Measurements from ENCODE around the gene GPSM1. TPM values are rescaled to one million over a fixed set of nuclear protein-coding genes. Genes with fewer than 3 reads are reported as not detected.

The GPSM1 gene
- total RNA-seq, 4 donors from 2014 or later = 0.98 to 1.7 (median 1.2) TPM; not detected in 1

DNA sequence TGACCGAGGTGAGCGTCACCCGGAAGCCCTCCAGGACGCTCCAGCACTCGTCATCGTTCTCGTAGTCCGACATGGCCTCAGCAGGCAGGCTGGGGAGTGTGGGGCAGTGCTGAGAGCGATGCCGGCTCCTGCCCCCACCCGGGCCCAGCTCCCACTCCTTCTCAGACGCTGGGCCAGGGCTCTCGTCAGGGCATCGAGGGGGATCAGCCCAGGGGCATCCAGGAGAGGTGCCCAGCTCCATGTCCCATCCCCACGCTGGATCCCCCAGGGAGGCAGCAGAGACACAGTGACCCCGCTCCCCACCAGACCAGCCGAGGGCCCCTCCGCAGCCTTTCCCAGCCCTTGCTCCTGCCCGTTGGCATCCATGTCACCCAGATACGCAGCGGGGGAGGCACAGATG lies 44.7 kb downstream of the GPSM1 start:
- DNase-seq = no peak
- Histone ChIP-seq H3K4me1 (no peaks in the 10 kb centered on the region), H3K27ac (no peak overlapping the region), H3K27me3 (peaks cover 0 to 5% (median 0%) of the 10 kb centered on the region in 3 donors), H3K36me3 (no peaks in the 10 kb centered on the region), H3K9me3 (no peaks in the 10 kb centered on the region), H3K4me3 (no peak overlapping the region)
- TF ChIP-seq POLR2A (IDR thresholded peaks at IDR 0.05) = no peak
- TF ChIP-seq, protein P1, sequence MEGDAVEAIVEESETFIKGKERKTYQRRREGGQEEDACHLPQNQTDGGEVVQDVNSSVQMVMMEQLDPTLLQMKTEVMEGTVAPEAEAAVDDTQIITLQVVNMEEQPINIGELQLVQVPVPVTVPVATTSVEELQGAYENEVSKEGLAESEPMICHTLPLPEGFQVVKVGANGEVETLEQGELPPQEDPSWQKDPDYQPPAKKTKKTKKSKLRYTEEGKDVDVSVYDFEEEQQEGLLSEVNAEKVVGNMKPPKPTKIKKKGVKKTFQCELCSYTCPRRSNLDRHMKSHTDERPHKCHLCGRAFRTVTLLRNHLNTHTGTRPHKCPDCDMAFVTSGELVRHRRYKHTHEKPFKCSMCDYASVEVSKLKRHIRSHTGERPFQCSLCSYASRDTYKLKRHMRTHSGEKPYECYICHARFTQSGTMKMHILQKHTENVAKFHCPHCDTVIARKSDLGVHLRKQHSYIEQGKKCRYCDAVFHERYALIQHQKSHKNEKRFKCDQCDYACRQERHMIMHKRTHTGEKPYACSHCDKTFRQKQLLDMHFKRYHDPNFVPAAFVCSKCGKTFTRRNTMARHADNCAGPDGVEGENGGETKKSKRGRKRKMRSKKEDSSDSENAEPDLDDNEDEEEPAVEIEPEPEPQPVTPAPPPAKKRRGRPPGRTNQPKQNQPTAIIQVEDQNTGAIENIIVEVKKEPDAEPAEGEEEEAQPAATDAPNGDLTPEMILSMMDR (IDR thresholded peaks at IDR 0.05 in 4 of 5, conservative IDR thresholded peaks at IDR 0.05 in 1 of 5) = no peak
- ATAC-seq = no peak
- intact Hi-C loops (cut with DNase I; ENCODE audit: low total_unique reads) (no loop called here), in situ Hi-C loops (cut with MboI; ENCODE audit: low sequenced_read_pairs in 4 of 4) (no loop called here)

DNA sequence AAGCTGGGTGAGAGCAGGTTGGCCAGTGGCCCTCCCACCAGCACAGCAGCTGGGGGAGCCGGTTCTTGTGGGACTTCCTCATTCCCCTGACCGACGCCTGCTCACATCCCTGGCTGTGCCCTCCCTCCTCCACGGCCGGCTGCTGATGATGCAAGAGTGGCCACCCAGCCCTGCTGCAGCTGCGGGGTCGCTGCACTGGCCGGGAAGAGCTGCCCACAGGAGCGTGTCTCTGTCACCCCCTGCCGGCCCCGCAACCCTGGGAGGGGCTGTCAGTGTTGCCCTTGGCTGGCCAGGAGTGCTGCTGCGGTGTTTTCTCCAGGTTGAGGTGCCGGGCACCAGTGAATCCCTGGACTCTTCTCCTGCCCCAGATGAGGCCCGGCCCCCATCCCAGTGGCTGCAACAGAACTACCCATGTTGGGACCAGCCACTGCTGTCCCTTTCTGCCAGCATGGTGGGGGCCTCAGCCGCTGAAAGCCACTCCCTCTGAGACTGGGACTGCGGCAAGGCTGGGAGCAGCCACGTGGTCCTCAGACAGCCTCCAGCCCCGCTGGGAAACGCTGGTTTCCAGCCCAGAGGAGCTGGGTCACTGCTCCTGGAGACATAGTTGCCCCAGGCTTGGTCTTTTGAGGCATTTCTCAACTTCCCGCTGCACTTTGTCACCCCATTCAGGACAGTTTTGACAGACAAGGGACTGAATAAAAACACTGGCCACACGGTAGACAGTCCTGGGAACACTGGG lies 45.4 kb downstream of the GPSM1 start:
- intact Hi-C loops (cut with DNase I; ENCODE audit: low total_unique reads) = no loop called here
- TF ChIP-seq, protein P1 (IDR thresholded peaks at IDR 0.05 in 4 of 5, conservative IDR thresholded peaks at IDR 0.05 in 1 of 5) = no peak
- TF ChIP-seq POLR2A (IDR thresholded peaks at IDR 0.05) = no peak
- Histone ChIP-seq H3K9me3 (no peaks in the 10 kb centered on the region), H3K4me1 (no peaks in the 10 kb centered on the region), H3K27ac (no peak overlapping the region), H3K36me3 (no peaks in the 10 kb centered on the region), H3K27me3 (peaks cover 0 to 5% (median 0%) of the 10 kb centered on the region in 3 donors), H3K4me3 (peak overlapping the region in 2 of 4 donors; percentile 17 to 26)
- peak in 1 of 2 donors; percentile 34 for ATAC-seq
- in situ Hi-C loops (cut with MboI; ENCODE audit: low sequenced_read_pairs in 4 of 4) = no loop called here
- DNase-seq = peak; percentile 31 to 42

- Histone ChIP-seq H3K4me1 (no peaks in the 10 kb centered on the region), H3K27ac (no peak within 1 kb of the TSS), H3K9me3 (no peaks in the 10 kb centered on the region), H3K27me3 (peaks cover 0 to 5% (median 0%) of the 10 kb centered on the region in 3 donors), H3K4me3 (peak within 1 kb of the TSS in 2 of 4 donors; percentile 17 to 26), H3K36me3 (no peaks in the 10 kb centered on the region)
- intact Hi-C loops (cut with DNase I; ENCODE audit: low total_unique reads) (no loop called here), in situ Hi-C loops (cut with MboI; ENCODE audit: low sequenced_read_pairs in 4 of 4) (no loop called here)
- ATAC-seq (no peak), DNase-seq (peak in 1 of 2 donors; percentile 13)
- TF ChIP-seq, protein P1 (IDR thresholded peaks at IDR 0.05 in 4 of 5, conservative IDR thresholded peaks at IDR 0.05 in 1 of 5) = no peak
- no peak for TF ChIP-seq POLR2A (IDR thresholded peaks at IDR 0.05)
These were observed 46.2 kb downstream of the GPSM1 start, which contains the start of gene CARD9 for GRCh38 chr9:136373300-136374182. TSS of gene CARD9 (minus strand) at chr9:136373669. CDS start at chr9:136372078, 1,591 bp downstream.

GRCh38 chr9:136374183-136374575 lies 46.8 kb downstream of the GPSM1 start:
- Histone ChIP-seq H3K27me3 (peaks cover 0 to 5% (median 0%) of the 10 kb centered on the region in 3 donors), H3K4me1 (no peaks in the 10 kb centered on the region), H3K27ac (no peak overlapping the region), H3K9me3 (no peaks in the 10 kb centered on the region), H3K4me3 (no peak overlapping the region), H3K36me3 (peaks cover 0 to 6% of the 10 kb centered on the region in 2 donors)
- intact Hi-C loops (cut with DNase I; ENCODE audit: low total_unique reads) = no loop called here
- in situ Hi-C loops (cut with MboI; ENCODE audit: low sequenced_read_pairs in 4 of 4) = no loop called here
- DNase-seq (no peak), ATAC-seq (no peak)
- TF ChIP-seq, protein P1 (IDR thresholded peaks at IDR 0.05 in 4 of 5, conservative IDR thresholded peaks at IDR 0.05 in 1 of 5) = no peak
- no peak for TF ChIP-seq POLR2A (IDR thresholded peaks at IDR 0.05)
